GM12878 (cell line): Measurements from ENCODE around the gene CCDC88C. TPM values are rescaled to one million over a fixed set of nuclear protein-coding genes. Genes with fewer than 3 reads are reported as not detected.

Experiments used
- EGR1 ChIP-seq, 2 experiments: IDR thresholded peaks; 1 replicate in 1 of 2; 2 replicates in 1 of 2; pipeline ENCODE4 v1.6.1; 2011 to 2012; ENCODE audit warnings: low read depth in 2 of 2, low read length in 2 of 2, borderline replicate concordance in 1 of 2, mild to moderate bottlenecking in 1 of 2, moderate library complexity in 1 of 2
- FOS ChIP-seq: IDR thresholded peaks from 3 replicates; pipeline ENCODE4 v1.6.1; 2011; ENCODE audit warnings: borderline replicate concordance; ENCODE audit not compliant: insufficient read length; ENCODE audit errors: extremely low read depth
- KDM1A ChIP-seq: fragments of 200-600 bp; sonication (generic); IDR thresholded peaks from 2 replicates; pipeline ENCODE4 v1.6.1; 2016; ENCODE audit warnings: borderline replicate concordance
- ZNF207 ChIP-seq: fragments of 450-650 bp; IDR thresholded peaks from 2 replicates; pipeline ENCODE4 v1.6.1; 2014; ENCODE audit warnings: antibody characterized with exemption, mild to moderate bottlenecking, borderline replicate concordance
- polyA plus RNA-seq, 11 experiments: library from polyadenylated mRNA; depleted of rRNA in 4 of 11; unstranded in 6 of 11; stranded (reverse) in 5 of 11; fragments of >200 nt; fragmentation: Nextera tagmentation in 4 of 11; fragmentation: Illumina TruSeq in 1 of 11; extraction: Ambion mirVana in 4 of 11; extraction: Trizol in 1 of 11; gene quantifications; 1 replicate in 1 of 11; 2 replicates in 10 of 11; pipeline versions ENCODE4 v1.2.1 to v1.2.3, GENCODE V29; 2011 to 2016; ENCODE audit warnings: inconsistent platforms in 2 of 11, missing spikeins in 2 of 11, low read depth in 1 of 11
- total RNA-seq, 4 experiments: library from RNA; depleted of rRNA in 3 of 4; stranded (reverse); fragments of >200 nt in 3 of 4; fragmentation: Illumina TruSeq in 1 of 4; extraction: Trizol in 1 of 4; gene quantifications; 2 replicates each; pipeline versions ENCODE4 v1.2.1 to v1.2.3, GENCODE V29; 2013 to 2021
- TF ChIP-seq, protein P1 (sequence below): fragments of 450-650 bp; formaldehyde crosslinking; IDR thresholded peaks from 2 replicates; pipeline ENCODE4 v1.4.0; 2022; ENCODE audit warnings: mild to moderate bottlenecking, moderate library complexity
- TF ChIP-seq, protein P2 (sequence below): fragments of 450-650 bp; IDR thresholded peaks from 2 replicates; pipeline ENCODE4 v1.6.1; 2016; ENCODE audit warnings: mild to moderate bottlenecking

Gene CCDC88C
- total and polyA plus RNA-seq, 10 of the 15 experiments (the other 5 are each of a cell fraction or from before 2014, with no cell fraction given), result 4.0 to 79.6 (median 36.6) TPM

DNA sequence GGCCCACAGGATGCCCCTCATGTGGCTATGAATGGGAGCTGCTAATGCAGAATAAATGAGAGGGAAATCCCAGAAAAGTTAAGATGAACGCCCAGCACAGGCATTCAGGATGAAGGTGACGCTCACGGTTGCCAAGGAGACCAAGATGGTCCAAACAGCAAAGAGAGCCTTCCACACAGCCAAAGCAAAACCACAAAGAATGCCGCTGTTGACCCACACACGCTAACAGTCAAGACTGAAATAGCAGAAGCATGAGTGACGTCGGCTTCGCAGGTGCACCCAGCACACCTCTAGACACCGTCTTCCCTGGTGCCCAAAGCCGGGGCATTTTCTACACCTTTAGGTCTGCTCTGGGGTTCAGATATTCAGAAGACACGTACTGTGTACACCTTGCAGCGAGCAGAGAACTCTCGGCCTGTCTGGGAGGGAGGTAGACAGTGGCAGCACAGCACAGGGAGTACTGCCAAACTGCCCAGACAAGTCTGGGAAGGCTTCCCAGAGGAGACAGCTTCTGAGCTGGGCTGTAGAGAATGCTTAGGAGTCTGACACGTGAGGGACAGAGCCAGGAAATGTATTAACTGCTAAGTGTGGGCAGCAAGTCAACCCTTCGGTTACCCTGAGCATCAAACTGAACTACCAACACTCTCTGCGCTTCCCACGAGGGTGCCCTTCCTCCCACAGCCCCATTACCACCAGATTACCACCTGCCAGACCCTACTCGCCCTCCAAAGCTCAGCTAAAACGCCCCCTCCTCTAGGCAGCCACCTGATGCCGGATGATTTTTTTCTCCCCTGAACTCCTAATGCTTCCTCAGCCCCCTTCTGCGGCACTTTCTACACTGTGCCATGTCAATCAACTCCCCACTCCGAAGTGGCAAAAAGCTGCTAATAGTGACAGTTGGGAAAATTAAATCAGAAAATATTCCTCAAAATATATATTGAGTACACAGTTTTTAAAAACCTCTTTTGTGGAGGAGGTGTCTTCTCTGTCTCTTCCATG, 50.1 kb downstream of the CCDC88C start (continued):
- TF ChIP-seq FOS (no peak), KDM1A (no peak), ZNF207 (peak; percentile 33; the same call in 1 of the 2 replicates), EGR1 (IDR thresholded peaks at IDR 0.05; ENCODE audit: borderline replicate concordance in 1 of 2, low read depth in 2 of 2, low read length in 2 of 2) (no peak)
- TF ChIP-seq, protein P1, sequence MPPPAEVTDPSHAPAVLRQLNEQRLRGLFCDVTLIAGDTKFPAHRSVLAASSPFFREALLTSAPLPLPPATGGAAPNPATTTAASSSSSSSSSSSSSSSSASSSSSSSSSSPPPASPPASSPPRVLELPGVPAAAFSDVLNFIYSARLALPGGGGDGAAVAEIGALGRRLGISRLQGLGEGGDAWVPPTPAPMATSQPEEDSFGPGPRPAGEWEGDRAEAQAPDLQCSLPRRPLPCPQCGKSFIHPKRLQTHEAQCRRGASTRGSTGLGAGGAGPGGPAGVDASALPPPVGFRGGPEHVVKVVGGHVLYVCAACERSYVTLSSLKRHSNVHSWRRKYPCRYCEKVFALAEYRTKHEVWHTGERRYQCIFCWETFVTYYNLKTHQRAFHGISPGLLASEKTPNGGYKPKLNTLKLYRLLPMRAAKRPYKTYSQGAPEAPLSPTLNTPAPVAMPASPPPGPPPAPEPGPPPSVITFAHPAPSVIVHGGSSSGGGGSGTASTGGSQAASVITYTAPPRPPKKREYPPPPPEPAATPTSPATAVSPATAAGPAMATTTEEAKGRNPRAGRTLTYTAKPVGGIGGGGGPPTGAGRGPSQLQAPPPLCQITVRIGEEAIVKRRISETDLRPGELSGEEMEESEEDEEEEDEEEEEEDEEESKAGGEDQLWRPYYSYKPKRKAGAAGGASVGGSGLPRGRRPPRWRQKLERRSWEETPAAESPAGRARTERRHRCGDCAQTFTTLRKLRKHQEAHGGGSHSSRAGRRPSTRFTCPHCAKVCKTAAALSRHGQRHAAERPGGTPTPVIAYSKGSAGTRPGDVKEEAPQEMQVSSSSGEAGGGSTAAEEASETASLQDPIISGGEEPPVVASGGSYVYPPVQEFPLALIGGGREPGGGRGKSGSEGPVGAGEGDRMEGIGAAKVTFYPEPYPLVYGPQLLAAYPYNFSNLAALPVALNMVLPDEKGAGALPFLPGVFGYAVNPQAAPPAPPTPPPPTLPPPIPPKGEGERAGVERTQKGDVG (CRISPR knock-in tag), result no peak
- TF ChIP-seq, protein P2, sequence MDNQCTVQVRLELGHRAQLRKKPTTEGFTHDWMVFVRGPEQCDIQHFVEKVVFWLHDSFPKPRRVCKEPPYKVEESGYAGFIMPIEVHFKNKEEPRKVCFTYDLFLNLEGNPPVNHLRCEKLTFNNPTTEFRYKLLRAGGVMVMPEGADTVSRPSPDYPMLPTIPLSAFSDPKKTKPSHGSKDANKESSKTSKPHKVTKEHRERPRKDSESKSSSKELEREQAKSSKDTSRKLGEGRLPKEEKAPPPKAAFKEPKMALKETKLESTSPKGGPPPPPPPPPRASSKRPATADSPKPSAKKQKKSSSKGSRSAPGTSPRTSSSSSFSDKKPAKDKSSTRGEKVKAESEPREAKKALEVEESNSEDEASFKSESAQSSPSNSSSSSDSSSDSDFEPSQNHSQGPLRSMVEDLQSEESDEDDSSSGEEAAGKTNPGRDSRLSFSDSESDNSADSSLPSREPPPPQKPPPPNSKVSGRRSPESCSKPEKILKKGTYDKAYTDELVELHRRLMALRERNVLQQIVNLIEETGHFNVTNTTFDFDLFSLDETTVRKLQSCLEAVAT, result peak; percentile 67
- TF ChIP-seq, all 136 proteins: peak for 50
